Measurements from ENCODE around the gene LSM3.
A peak's percentile ranks its signal among the peaks of the same experiment; 100 is the strongest.

LSM3 gene

DNA sequence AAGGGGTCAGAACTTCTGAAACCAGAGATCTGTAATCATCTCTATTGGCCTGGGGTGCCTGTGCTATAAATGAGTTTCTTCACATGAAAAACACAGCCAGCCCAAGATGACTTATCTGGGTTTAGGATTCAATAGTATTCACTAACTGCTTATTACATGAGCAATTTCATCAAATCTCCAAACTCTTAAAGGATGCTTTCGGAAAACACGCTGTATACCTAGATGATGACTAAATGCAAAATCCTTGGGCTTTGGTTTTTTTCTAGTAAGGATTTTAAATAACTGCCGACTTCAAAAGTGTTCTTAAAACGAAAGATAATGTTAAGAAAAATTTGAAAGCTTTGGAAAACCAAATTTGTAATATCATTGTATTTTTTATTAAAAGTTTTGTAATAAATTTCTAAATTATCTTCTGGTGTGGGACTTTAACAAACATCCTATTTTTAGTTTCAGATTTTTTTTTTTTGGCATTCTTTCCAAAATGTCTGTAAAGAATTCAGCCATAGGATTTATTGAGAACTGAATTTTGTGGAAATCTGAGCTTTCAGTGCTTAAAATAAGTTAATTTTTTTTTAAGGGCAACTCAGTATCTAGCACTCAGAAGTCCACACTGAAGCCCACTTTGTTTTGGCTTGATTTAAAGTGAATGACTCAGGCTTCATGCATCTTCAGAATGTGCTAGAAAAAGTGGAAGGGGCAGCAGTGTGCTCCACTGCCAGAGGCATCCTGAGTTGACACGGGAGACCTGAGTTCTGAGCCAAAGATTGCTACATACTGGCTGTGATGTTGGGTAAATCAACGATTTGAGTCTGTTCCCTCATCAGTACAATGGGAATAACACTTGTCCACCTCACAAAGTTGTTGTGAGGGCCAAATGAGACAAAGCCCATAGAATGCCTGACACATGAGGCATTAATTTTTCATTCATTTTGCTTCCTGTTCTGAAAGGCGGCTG, 35.1 kb upstream of the LSM3 start:
- no peak for DNase-seq

DNA sequence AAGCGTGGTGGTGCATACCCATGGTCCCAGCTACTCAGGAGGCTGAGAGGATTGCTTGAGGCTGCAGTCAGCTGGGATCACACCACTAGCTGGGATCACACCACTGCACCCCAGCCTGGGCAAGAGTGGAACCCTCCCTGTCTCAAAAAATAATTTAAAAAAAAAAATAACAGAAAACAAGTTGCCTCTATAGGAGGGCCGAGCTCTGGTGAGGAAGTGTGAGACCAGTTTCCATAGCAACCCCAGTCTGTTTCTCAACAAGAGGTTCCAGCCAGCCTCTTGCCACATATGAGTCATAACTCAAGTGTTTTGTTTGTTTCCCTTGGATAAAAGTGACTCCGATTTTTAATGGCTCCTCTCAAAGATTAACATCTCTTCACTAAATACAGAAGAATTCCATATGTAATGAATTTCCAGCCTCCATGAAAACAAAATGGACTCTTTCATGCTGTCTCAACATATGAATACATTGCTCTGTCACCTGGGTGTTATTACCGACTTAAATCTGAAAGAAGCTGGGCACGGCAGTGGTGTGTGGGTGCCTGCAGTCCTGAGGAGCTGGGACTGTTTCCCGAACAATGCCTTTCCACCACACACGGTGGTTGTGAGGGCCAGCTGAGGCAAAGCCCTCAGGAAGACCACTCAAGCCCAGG, 34.1 kb upstream of the LSM3 start:
- DNase-seq = peak; percentile 26 to 65

GRCh38 chr3:14145236-14145635, 33.4 kb upstream of the LSM3 start:
- no peak for DNase-seq

DNA sequence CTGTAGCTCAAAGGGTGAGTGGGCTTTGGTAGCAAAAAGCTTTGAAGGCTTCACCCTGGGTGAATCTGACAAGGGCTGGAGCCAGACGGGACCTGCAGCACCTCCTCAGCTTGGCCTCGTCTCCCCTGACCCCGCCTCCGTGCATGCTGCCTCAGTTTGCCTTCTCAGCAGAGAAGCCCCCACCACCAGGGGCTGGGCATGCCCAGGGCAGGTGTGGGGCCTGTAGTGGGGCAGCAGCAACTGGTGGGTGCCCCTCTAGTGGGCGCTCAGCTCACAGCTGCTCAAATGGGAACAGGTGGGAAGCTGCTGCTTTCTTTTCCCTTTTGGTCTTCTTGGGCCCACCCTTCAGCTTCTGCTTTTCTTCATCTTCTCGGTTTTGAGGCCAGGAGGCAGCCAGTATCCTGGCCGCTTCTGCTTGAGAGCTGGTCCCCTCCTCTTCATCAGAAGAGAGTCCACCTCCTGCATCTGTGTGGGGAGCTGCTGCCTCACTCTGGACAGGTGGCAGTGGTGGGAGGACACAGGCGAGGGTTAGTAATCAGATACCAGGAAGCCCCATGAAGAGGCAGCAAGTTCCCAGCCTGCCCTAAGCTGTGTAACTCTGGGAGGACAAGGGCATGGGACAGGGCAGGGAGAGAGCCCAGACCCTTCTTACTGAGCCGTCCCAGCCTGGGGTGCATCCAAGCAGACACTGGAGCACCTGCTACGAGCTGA, 32.8 kb upstream of the LSM3 start:
- peak in 1 of 2 donors; percentile 15 for DNase-seq

DNA sequence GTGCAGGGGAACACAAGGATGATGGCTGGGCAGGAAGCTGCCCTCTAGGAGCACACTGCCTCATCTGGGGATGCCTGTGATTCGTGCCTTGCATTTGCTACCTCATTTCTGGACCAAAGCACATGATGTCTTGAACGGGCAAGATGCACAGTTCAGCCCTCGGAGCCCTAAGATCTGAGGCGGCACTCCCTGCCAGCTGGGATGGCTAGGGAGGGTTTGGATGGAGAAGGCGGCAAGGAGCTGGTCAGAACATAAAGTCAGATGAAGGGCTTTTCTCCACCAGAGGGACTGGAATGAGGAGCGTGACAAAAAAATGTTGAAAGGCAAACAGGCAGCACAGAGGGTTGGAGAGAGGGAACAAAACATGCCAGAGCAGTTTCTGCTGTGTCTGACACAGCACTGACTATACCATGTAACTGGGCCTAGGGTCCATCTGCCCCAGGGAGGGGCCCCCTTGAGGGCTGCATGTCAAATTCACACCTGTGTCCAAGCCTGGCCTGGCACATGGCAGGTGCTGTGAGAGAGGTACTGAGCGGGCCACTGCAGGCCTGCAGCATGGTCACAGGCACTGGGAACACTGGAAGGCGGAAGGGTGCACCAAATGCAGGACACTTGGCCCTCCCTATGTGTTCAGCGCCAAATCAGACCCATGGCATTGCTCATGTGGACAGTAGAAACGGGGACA, 32.1 kb upstream of the LSM3 start:
- peak in 1 of 2 donors; percentile 9 for DNase-seq

DNA sequence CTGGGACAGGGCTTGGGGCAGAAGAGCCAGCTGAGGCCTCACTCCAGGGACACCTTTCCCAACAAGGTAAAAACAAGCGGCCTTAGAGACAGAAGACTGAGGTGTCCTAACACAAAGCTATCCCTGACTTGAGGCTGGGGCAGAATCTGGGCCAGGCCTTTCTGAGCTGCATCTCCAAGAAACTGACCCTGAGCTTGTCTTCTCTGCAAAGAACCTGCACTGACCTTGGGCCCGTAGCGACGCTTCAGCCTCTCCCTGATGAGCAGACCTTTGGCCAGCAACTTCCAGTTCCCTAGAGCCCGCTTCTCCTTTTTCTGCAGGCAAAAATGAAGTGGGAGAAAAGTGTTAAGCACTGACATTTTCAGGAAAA, 31.6 kb upstream of the LSM3 start:
- DNase-seq = peak in 1 of 2 donors; percentile 7

- peak in 1 of 2 donors; percentile 14 for DNase-seq
Measured at GRCh38 chr3:14147617-14148016, 31.0 kb upstream of the LSM3 start.

DNA sequence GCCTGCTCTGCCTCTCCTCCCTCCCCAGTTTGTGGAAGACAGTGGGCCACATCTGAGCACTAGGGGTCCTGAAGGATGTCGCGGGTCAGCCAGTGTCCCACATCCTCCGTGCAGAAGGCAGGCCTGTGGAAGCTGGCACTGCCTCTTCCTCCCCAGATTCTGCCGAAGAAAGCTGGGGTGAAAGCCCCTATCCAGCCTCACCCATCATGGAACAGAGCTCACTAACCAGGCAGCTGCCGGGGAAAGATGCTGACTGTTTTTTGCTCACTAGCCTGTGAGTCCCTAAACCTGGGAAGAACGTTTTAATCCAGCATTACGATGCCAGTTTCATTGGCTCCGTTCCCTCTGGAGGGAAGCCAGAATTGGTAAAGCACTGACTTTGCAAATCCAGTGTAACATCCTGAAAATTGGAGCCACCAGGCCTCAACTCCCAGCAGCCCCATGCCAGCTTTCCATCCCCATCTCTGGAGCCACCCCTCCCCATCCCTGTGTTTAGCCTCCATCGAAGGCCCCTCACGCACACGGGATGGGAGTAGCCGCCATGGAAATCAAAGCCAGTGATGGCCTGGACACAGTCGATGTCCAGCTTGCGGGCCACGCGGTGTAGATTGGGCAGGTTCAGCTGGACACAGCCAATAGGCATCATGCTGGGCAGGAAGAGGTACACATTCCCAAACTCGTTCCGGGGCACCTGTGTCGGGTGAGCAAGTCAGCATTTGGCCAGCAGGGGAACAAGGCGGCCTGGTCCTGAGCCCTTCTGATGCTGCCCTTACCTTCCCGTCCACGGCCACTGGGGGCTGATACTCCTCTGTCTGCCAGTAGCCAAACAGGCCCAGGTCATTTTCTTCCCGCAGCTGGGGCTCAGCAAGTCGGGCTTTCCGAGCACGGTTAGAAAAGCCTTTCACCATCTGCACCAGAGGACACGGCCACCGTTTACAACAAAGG, 30.3 kb upstream of the LSM3 start:
- peak in 1 of 2 donors; percentile 9 for DNase-seq

- DNase-seq = no peak
Measured at GRCh38 chr3:14150078-14150477, 28.5 kb upstream of the LSM3 start.

GRCh38 chr3:14150491-14151230, 28.0 kb upstream of the LSM3 start:
- DNase-seq = no peak

GRCh38 chr3:14151471-14152083, 27.0 kb upstream of the LSM3 start:
- DNase-seq = no peak

DNA sequence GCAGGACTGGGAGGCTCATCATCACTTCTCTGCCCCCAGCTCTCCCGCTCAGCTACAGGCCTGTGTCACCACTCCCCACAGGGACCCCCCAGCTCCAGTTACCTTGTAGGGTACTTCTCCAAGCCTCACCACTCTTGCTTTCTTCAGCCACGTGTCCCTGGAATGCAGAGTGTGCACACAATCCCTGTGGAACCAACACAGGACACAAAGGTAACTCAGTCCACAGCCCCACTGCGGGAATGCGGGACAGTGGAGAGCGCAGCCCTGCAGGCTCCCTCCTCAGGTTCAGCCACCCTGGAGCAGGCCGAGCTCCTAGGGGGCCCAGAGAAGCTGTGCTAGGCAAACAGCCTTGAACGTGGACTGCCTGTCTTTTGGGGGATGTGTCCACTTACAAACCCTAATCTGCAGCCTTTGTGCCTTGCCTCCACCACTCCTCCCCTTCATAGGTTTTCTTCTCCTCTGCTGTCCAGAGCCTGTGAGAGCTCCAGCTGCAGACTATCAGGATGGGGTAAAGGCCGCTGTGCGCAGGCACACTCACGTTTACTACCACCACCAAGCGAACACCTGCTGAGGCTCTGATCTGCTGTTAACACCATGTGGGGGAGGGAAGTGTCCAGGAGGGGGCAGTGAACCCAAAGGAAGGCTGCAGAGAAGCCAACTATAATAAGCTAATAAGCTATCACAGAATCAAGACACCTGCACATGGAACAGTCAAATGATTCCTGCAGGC, 26.2 kb upstream of the LSM3 start:
- no peak for DNase-seq

DNA sequence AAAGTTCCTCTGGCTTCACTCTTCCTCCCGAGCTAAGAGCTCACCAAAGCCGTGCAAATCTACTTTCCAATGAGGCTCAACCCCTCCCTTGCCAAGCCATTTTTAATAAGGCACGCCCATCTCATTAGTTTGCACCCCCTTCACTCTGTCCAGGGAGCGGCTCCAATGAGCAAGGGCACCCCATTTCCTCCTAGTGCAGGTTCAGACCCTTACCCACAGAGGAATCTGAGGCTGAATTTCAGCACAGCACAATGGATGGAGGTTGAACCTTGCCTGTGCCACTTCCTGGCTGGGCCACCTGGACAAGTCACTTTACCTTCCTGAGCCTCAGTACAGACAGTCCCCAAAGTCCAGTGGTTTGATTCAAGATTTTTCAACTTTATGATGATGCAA, 25.7 kb upstream of the LSM3 start:
- DNase-seq = no peak

DNA sequence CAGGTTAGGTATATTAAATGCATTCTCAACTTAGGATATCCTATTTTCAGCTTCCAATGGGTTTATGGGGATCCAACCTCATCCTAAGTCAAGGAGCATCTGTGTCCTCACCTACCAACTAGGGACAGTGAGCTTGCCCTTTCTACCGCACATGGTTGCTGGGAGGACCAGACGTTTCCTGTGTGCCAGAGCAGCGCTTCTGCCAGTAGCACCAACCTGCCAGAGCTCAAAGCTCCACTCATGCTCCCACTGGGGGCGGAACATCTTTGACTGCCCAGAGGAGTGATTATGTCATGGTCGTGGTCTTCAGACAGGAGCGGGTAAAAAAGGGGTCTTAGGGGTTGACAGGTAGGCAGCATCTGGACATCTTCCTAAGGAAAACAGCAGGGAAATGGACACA, 25.0 kb upstream of the LSM3 start:
- no peak for DNase-seq

GRCh38 chr3:14154276-14154675, 24.3 kb upstream of the LSM3 start:
- DNase-seq = no peak

GRCh38 chr3:14154895-14155440, 23.6 kb upstream of the LSM3 start:
- no peak for DNase-seq

DNA sequence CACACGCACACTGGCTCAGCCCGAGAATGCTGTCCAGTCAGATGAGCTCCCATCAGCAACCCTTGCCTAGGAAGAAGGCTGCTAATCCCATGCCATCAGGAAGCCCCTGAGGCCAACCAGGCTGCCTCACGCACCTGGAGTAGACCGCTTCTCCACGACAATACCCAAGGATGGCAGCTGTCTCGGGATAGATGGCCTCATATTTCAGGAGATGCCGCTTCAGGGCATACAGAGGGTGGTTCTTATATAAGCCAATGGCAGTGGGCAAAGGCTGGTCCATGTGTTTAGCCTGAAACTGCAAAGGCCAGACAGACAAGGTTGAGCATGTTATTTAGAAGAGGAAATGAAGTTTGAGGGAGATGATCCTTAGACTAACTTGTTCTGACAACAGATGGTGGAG, 22.4 kb upstream of the LSM3 start:
- DNase-seq = no peak

GRCh38 chr3:14156843-14157561, 21.6 kb upstream of the LSM3 start:
- DNase-seq = no peak

DNA sequence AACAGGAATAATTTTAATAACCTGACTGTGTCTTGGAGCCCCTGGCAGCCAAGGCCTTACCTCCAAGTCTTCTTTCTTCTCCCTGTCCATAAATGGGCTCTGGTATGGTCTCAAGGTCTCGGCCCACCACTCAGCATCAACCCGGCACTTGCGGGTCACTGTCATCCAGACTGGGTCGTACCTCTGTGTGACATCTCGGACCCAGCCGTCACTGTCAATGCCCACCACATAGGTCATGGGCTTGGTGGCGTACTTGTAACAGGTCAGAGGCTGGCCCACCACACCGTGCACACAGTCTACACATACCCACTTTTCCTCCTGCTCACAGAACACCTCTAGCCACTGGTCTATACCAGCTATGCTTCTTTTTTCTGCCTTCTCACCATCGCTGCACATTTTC, 20.7 kb upstream of the LSM3 start:
- DNase-seq = no peak

Data from stimulated activated CD4-positive, alpha-beta T cell treated with anti-CD3 and anti-CD28 coated beads, Interleukin-2, amount 100 ng/mL, for 24 hours (primary cell).